ENCODE measurements around the gene KCTD15. TPM values are rescaled to one million over a fixed set of nuclear protein-coding genes. Genes with fewer than 3 reads are reported as not detected.

Gene KCTD15
- total and polyA plus RNA-seq, 2 of the 4 experiments (the other 2 are of a cell fraction) = 16.3 to 19.6 TPM

DNA sequence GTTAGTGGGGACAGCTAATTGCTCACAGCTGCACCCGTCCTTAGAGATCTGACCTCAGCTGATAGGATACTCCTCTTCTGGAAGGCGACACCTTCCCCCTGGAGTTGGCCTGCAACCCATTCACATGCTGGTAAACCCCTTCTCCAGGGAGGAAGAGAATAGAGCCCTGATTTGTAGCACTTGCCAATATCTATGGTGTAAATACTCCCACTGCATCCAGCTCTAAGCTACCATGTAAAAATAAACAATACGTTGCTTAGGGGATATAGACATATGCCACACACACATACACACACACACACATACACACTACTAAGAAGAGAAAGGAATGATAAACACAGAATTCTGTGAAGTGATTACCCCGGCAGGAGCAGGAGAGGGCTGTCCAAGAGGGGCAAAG, 49.4 kb upstream of the KCTD15 start:
- Histone ChIP-seq H3K4me1 (ENCODE audit: control insufficient read depth, insufficient read depth, low read length) (no peaks in the 10 kb centered on the region), H3K56ac (ENCODE audit: extremely low read depth, insufficient read depth, low read length) (no peak overlapping the region), H4K20me1 (ENCODE audit: insufficient read depth, low read length) (no peaks in the 10 kb centered on the region), H3K9me3 (ENCODE audit: control insufficient read depth, insufficient read depth, low read length) (no peaks in the 10 kb centered on the region), H3K9ac (ENCODE audit: low read depth, low read length) (no peak overlapping the region), H3K18ac (ENCODE audit: low read depth, low read length) (no peak overlapping the region), H2BK5ac (ENCODE audit: low read depth, low read length, poor library complexity, severe bottlenecking) (no peak overlapping the region), H3K4me3 (ENCODE audit: insufficient read depth, low read depth, low read length) (no peak overlapping the region), H3K79me1 (ENCODE audit: low read depth in 1 of 2, low read length in 2 of 2) (no peaks in the 10 kb centered on the region), H4K91ac (ENCODE audit: insufficient read depth, low read depth, low read length) (no peak overlapping the region), H2BK20ac (ENCODE audit: low read depth, low read length) (no peak overlapping the region), H2AFZ (replicated peaks; ENCODE audit: low read length, poor library complexity) (no peak overlapping the region), H2AK9ac (replicated peaks; ENCODE audit: low read depth, low read length, poor library complexity) (no peak overlapping the region), H4K5ac (ENCODE audit: low read depth, low read length) (no peak overlapping the region), H3K36me3 (ENCODE audit: control insufficient read depth, insufficient read depth, low read length) (no peaks in the 10 kb centered on the region), H2BK15ac (ENCODE audit: low read depth, low read length) (no peak overlapping the region), H4K8ac (ENCODE audit: low read depth in 2 of 2, low read length in 2 of 2) (no peak overlapping the region), H3K14ac (replicated peaks; ENCODE audit: low read depth, low read length) (no peak overlapping the region), H3K4ac (ENCODE audit: low read depth, low read length) (no peak overlapping the region), H3K9me1 (ENCODE audit: insufficient read depth, low read length) (no peaks in the 10 kb centered on the region), H3K23ac (ENCODE audit: low read depth, low read length) (no peak overlapping the region), H2BK120ac (ENCODE audit: low read depth, low read length) (no peak overlapping the region), H2AK5ac (ENCODE audit: low read depth, low read length) (no peak overlapping the region), H3K27ac (ENCODE audit: insufficient read depth, low read length) (no peak overlapping the region), H3K4me2 (ENCODE audit: low read depth, low read length) (no peak overlapping the region), H3K27me3 (ENCODE audit: control insufficient read depth, insufficient read depth, low read length) (no peaks in the 10 kb centered on the region)
- DNase-seq = no peak
- dilution Hi-C loops (cut with HindIII; ENCODE audit: low sequenced_read_pairs, unreplicated experiment) = no loop called here
- ATAC-seq (ENCODE audit: low read depth) = no peak
- intact Hi-C loops (cut with micrococcal nuclease) = no loop called here
- in situ Hi-C loops (cut with MboI; ENCODE audit: low sequenced_read_pairs) = no loop called here
- WGBS, 2 experiments (ENCODE audit: extremely low coverage in 2 of 2, insufficient read length in 1 of 2) = 0% methylated on average over 1 of the region's 4 CpGs; no CpG with 5 or more reads in 1 of the 2 experiments
- POLR2A ChIA-PET (ENCODE audit: unreplicated experiment) = no interaction called here
- TF ChIP-seq FOS (IDR thresholded peaks at IDR 0.05; ENCODE audit: low read depth, low read length) = no peak
- TF ChIP-seq RAD21 (IDR thresholded peaks at IDR 0.05; ENCODE audit: low read length) = no peak
- TF ChIP-seq, protein P1, sequence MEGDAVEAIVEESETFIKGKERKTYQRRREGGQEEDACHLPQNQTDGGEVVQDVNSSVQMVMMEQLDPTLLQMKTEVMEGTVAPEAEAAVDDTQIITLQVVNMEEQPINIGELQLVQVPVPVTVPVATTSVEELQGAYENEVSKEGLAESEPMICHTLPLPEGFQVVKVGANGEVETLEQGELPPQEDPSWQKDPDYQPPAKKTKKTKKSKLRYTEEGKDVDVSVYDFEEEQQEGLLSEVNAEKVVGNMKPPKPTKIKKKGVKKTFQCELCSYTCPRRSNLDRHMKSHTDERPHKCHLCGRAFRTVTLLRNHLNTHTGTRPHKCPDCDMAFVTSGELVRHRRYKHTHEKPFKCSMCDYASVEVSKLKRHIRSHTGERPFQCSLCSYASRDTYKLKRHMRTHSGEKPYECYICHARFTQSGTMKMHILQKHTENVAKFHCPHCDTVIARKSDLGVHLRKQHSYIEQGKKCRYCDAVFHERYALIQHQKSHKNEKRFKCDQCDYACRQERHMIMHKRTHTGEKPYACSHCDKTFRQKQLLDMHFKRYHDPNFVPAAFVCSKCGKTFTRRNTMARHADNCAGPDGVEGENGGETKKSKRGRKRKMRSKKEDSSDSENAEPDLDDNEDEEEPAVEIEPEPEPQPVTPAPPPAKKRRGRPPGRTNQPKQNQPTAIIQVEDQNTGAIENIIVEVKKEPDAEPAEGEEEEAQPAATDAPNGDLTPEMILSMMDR (conservative IDR thresholded peaks at IDR 0.05; ENCODE audit: low read depth, low read length) = no peak
- no peak for TF ChIP-seq RFX5 (IDR thresholded peaks at IDR 0.05; ENCODE audit: low read depth, low read length)
- CTCF ChIA-PET = interaction anchor here (0.6 kb wide), 1 partner anchor 34 kb away, joined by 3 read pairs; no protein-coding TSS in a partner anchor
- no TSS peak for BruUV-seq (replicated peaks)

Measured in IMR-90 (cell line).